A673 (cell line): ENCODE results near the gene SOCS7. TPM values are rescaled to one million over a fixed set of nuclear protein-coding genes. Genes with fewer than 3 reads are reported as not detected.

Experiments
- BruUV-seq: library from RNA; stranded (reverse); fragments of 400-500 nt; replicated peaks from 2 replicates; lab custom pipeline; 2021; lab: Mats Ljungman, UMichigan
- CTCF ChIA-PET: fragments of 300-600 bp; sonication (Branson Sonifier 250); formaldehyde crosslinking; loops from one replicate; lab custom pipeline; 2022; ENCODE audit warnings: antibody characterized with exemption; lab: Charles Lee
- POLR2A ChIA-PET: fragments of 300-600 bp; sonication (Branson Sonifier 250); formaldehyde crosslinking; loops from one replicate; lab custom pipeline; 2022; ENCODE audit warnings: antibody characterized with exemption; ENCODE audit not compliant: low non-redundant PET; lab: Charles Lee
- DNase-seq: peaks from one replicate; pipeline ENCODE4 v3.0.0-alpha.2; 2015; ENCODE audit warnings: low spot score
- H3K27ac ChIP-seq: fragments of 200-600 bp; sonication (generic); 2 replicates; pipeline ENCODE4 v1.5.1; 2016; ENCODE audit warnings: mixed run types, low read depth, mild to moderate bottlenecking, mixed read lengths, antibody characterized with exemption, low read length; ENCODE audit not compliant: poor library complexity, severe bottlenecking
- H3K27me3 ChIP-seq: fragments of 200-600 bp; sonication (generic); replicated peaks from 2 replicates; pipeline ENCODE4 v1.6.1; 2017; ENCODE audit warnings: mixed run types, low read depth, mild to moderate bottlenecking, mixed read lengths, antibody characterized with exemption, low read length; ENCODE audit not compliant: insufficient read depth, poor library complexity
- H3K36me3 ChIP-seq: fragments of 200-600 bp; sonication (generic); 2 replicates; pipeline ENCODE4 v1.6.1; 2016; ENCODE audit warnings: mixed run types, mild to moderate bottlenecking, mixed read lengths, antibody characterized with exemption, low read length; ENCODE audit not compliant: insufficient read depth, poor library complexity, severe bottlenecking
- H3K4me1 ChIP-seq: fragments of 200-600 bp; sonication (generic); 2 replicates; pipeline ENCODE4 v1.6.1; 2017; ENCODE audit warnings: mixed run types, mild to moderate bottlenecking, mixed read lengths, antibody characterized with exemption, low read length; ENCODE audit not compliant: insufficient read depth, poor library complexity, severe bottlenecking
- H3K4me3 ChIP-seq: fragments of 200-600 bp; sonication (generic); 2 replicates; pipeline ENCODE4 v1.5.1; 2016; ENCODE audit warnings: low read depth, mixed run types, mild to moderate bottlenecking, mixed read lengths, low read length; ENCODE audit not compliant: poor library complexity, severe bottlenecking
- H3K9me3 ChIP-seq: fragments of 200-600 bp; sonication (generic); 2 replicates; pipeline ENCODE4 v1.6.1; 2016; ENCODE audit warnings: mixed run types, low read depth, mild to moderate bottlenecking, mixed read lengths, antibody characterized with exemption, low read length; ENCODE audit not compliant: poor library complexity, severe bottlenecking
- CTCF ChIP-seq: fragments of 300-800, 200-600 bp; sonication (generic); conservative IDR thresholded peaks from 2 replicates; pipeline ENCODE4 v1.5.1; 2017; ENCODE audit warnings: low read depth, mild to moderate bottlenecking, antibody characterized with exemption, low read length, moderate library complexity, mixed read lengths
- EZH2 ChIP-seq: fragments of 200-600 bp; sonication (generic); IDR thresholded peaks from 2 replicates; pipeline ENCODE4 v1.6.1; 2017; ENCODE audit warnings: borderline replicate concordance, low read depth, mild to moderate bottlenecking, mixed read lengths, antibody characterized with exemption, low read length; ENCODE audit not compliant: poor library complexity, severe bottlenecking
- intact Hi-C: fragments of 100-400 bp; cut with micrococcal nuclease; formaldehyde crosslinking; loops from one replicate; pipeline ENCODE4 v1.10.0; 2022; ENCODE audit not compliant: unreplicated experiment
- total RNA-seq: library from RNA; stranded (reverse); gene quantifications from 2 replicates; pipeline ENCODE4 v1.2.3, GENCODE V29; 2021

SOCS7 gene
- total RNA-seq, 1 experiment from 2014 or later, result 15.2 TPM

- ChIA-PET POLR2A (no interaction called here), CTCF (no interaction called here)
- H3K4me3 ChIP-seq, result no peak overlapping the region
- DNase-seq, result no peak
- H3K4me1 ChIP-seq, result peaks cover 5% of the 10 kb centered on the region
- H3K9me3 ChIP-seq, result no peaks in the 10 kb centered on the region
- intact Hi-C loops, result no loop called here
- no peaks in the 10 kb centered on the region for H3K36me3 ChIP-seq
- no peak overlapping the region for H3K27ac ChIP-seq
- TF ChIP-seq EZH2 (no peak), CTCF (no peak)
- no TSS peak for BruUV-seq
- H3K27me3 ChIP-seq, result no peaks in the 10 kb centered on the region
These were observed 58.6 kb downstream of the SOCS7 start for GRCh38 chr17:38410201-38410600.

- peaks cover 19% of the 10 kb centered on the region for H3K4me1 ChIP-seq
- intact Hi-C loops, result no loop called here
- H3K27ac ChIP-seq, result peak overlapping the region; percentile 87
- BruUV-seq, result no TSS peak
- no peak overlapping the region for H3K4me3 ChIP-seq
- H3K36me3 ChIP-seq, result no peaks in the 10 kb centered on the region
- no peaks in the 10 kb centered on the region for H3K9me3 ChIP-seq
- ChIA-PET POLR2A (interaction anchor here (0.7 kb wide), 1 partner anchor 306 kb away, joined by 9 read pairs; no protein-coding TSS in a partner anchor), CTCF (interaction anchor here (0.7 to 1.6 kb wide), 4 partner anchors 63 to 94 kb away, joined by 3 to 27 read pairs (median 8); partner anchors contain the start of gene SOCS7)
- DNase-seq, result peak; percentile 51
- no peaks in the 10 kb centered on the region for H3K27me3 ChIP-seq
- TF ChIP-seq EZH2 (no peak), CTCF (no peak)
These were observed 63.9 kb downstream of the SOCS7 start for GRCh38 chr17:38415250-38416194.

- TF ChIP-seq EZH2 (no peak), CTCF (no peak)
- no peaks in the 10 kb centered on the region for H3K9me3 ChIP-seq
- peaks cover 19% of the 10 kb centered on the region for H3K4me1 ChIP-seq
- no peak overlapping the region for H3K27ac ChIP-seq
- no peaks in the 10 kb centered on the region for H3K27me3 ChIP-seq
- ChIA-PET POLR2A (no interaction called here), CTCF (interaction anchor here (0.5 kb wide), 1 partner anchor 23 kb away, joined by 4 read pairs; no protein-coding TSS in a partner anchor)
- no peaks in the 10 kb centered on the region for H3K36me3 ChIP-seq
- BruUV-seq, result no TSS peak
- DNase-seq, result no peak
- intact Hi-C loops, result no loop called here
- no peak overlapping the region for H3K4me3 ChIP-seq
These were observed 65.2 kb downstream of the SOCS7 start for GRCh38 chr17:38416840-38417209.
